OCI-LY1 (cell line): Measurements from ENCODE around the gene HOXC10.

ENCODE experiments used
- CTCF ChIP-seq: fragments of 200-600 bp; sonication (generic), shearing (Covaris generic); IDR thresholded peaks from 2 replicates; pipeline ENCODE4 v1.5.1; 2017; ENCODE audit warnings: mild to moderate bottlenecking, antibody characterized with exemption, low read length, moderate library complexity, mixed read lengths
- EZH2 ChIP-seq: fragments of 200-600 bp; sonication (generic), shearing (Covaris generic); IDR thresholded peaks from 2 replicates; pipeline ENCODE4 v1.8.0; 2017; ENCODE audit warnings: borderline replicate concordance, mixed run types, mild to moderate bottlenecking, antibody characterized with exemption, low read length, moderate library complexity, mixed read lengths

GRCh38 chr12:53947743-53948142 is 37.2 kb upstream of the HOXC10 start:
- no peak for TF ChIP-seq CTCF
- no peak for TF ChIP-seq EZH2
